COLO668 (cell line): ENCODE measurements around the gene KIAA0825.
"Not testable (repeated sequence)": the region's sequence is repeated elsewhere in the genome, so short reads cannot be mapped to it uniquely, and the experiment has no call there.

Experiments used
- DNase-seq: peaks from one replicate; lab custom pipeline; 2025; ENCODE audit not compliant: unreplicated experiment; lab: John Stamatoyannopoulos, UW

Gene KIAA0825

GRCh38 chr5:94388773-94389514, 229.5 kb downstream of the KIAA0825 start:
- no peak for DNase-seq

DNA sequence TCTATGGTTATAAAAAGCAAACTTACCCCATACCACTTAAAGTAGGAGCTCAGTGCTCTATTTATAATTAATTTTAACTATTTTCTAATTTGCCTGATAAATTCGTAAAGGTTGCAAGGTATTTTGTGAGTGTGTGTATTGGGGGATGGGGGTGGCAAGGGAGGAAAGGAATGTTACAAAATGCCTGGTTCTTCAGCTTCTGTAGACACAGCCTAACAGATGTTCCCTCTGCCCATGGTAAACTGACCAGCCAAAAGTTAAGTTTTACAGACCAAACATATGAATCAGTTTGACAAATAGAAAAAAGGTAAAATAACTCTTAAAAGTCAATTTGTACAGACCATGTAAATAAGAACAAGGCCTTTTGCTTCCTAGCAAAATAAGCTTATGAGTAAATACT, 232.6 kb downstream of the KIAA0825 start:
- no peak for DNase-seq

DNA sequence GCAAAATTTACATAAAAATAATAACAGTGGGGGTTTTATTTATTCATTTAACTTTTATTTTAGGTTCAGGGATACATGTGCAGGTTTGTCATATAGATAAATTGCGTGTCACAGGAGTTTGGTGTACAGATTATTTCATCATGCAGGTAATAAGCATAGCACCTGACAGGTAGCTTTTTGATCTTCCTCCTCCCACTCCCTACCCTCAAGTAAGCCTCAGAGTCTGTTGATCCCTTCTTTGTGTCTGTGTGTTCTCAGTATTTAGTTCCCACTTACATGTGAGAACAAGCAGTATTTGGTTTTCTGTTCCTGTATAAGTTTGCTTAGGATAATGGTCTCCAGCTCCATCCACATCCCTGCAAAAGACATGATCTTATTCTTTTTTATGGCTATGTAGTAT, 240.3 kb downstream of the KIAA0825 start:
- DNase-seq: no peak

- peak; percentile 34 for DNase-seq
Measured at GRCh38 chr5:94376672-94377345, 241.6 kb downstream of the KIAA0825 start.

- no peak for DNase-seq
Measured at GRCh38 chr5:94375801-94376200, 242.6 kb downstream of the KIAA0825 start.

GRCh38 chr5:94374336-94374735, 244.1 kb downstream of the KIAA0825 start:
- no peak for DNase-seq

DNA sequence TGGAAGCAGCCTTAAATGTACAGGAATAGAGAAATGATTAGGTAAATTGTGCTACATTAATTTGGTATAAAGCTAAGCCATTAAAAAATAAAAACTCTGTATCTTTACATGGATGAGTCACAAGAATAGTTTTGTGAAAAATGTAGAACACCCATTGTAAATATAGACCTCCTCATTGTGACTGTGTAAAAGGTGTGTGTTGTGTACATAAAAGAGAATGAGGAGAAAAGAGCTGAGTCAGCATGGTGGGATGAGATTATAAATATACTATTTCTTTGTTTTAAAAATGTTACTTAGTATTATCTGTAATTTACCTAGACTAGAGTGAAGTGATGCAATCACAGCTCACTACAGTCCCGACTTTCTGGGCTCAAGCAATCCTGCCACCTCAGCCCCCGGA, 250.5 kb downstream of the KIAA0825 start:
- DNase-seq: no peak

DNA sequence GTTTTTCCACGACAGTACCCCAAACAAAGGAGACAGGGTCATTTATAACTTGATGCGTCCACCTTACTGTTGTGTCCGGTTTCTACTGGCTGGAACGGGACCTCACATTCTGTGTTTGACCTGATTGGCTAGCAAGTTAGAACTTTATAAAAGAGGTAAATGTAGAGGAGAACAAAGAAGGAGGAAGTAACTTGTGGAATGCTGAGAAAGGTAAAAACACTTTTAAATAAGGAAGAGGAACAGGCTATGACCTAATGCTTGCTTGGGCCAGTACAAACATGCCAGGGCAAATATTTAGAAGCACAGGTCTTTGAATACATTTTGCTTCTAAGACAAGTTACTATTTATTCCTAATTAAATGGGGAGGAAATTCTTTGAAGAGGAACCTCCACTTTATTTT, 251.6 kb downstream of the KIAA0825 start:
- DNase-seq: no peak

DNA sequence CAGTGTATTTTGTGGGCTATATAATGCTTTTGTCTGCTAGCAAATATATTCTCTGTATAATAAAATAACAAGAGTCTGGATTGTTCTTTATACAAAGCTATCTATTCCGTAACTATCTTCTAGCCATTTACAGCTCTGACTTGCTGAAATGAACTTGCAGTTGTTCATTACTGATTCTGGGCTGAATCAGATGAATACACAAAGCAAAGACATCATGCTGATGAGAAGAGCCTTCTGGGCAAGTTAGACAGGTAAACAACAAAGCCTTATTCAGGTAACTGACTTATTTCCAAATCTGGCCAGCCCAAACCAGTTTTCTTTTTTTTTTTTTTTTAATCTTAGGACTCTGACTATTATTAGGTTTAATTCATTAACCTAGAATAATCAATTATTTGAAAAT, 255.5 kb downstream of the KIAA0825 start:
- no peak for DNase-seq

DNA sequence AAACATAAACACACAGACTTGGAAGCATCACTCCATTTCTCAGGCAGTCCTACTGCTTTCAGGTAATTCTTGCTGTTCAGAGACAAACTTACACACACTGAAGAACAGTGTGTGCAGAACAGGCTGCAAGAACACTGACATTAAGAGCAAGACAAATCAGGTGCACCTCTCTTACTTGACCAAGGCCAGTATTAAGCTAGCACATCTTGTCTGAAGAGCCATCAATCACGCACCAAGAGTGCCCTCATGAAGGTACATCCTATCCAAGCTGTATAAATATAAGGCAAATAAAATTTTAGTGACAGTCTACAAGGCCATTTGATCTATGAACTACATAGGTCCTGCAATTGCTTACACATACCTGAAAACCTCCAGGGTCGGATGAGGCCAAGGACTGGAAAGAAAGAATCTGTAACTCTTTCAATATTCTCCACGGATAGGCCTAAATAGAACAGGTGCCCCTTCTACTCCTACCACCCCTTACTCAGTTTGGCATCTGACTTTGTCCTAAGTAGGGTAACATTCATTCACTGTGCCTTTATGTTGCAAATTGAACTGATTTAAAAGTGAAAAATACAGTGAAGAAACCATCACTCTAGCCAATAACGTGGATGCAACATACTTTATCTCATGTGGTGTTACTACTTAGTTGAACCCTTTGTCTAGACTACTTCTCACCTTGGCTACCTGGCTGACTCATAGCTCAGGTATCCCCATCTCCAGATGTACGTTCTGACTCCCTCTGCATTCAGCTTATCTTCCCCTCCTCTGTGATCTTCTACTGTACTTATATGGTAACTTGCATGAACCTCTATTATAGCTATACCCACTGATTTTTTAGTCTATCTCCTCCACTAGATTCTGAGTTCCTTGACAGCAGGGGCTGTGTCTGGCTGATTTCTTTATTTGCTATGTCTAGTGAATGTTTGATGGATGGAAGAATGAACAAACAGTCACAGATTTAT, 256.3 kb downstream of the KIAA0825 start:
- no peak for DNase-seq

- no peak for DNase-seq
Measured at GRCh38 chr5:94361161-94361560, 257.2 kb downstream of the KIAA0825 start.

DNA sequence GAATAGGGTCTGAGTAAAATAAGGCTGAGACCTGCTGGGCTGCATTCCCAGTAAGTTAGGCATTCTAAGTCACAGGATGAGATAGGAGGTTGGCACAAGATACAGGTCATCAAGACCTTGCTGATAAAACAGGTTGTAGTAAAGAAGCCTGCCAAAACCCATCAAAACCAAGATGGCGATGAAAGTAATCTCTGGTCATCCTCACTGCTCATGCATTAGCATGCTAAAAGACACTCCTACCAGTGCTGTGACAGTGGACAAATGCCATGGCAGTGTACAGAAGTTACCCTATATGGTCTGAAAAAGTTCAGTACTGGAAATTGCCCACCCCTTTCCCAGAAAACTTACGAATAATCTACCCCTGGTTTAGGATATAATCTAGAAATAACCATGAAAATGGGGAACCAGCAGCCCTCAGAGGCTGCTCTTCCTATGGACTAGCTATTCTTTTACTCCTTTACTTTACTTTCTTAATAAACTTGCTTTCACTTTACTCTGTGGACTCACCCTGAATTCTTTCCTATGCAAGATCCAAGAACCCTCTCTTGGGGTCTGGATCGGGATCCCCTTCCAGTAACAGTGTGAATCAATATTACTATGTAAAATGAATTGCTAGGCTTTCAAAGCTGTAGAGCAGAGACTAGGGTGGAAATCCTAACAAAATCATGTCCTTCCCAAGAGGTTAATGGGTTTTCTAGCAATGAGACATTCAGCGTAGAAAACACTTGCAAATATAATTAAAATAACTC, 257.8 kb downstream of the KIAA0825 start:
- no peak for DNase-seq

DNA sequence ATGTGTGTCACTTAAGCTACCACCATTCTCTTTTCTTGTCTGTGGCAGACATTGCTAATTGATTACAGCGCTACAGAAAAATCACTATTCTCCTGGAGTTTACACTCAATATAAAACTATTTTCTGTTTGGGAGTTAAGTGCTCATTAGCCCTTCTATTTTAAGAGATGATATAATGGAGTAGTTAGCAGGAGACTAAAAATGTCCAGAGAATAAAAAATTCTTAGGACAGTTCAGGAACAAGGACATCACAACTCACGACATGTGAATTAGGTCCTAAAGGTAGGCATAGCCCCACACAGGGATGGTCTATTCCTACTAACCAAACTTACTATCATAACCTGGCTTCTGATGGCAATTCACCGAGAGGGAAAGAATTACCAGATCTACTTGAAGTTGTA, 258.5 kb downstream of the KIAA0825 start:
- DNase-seq: no peak

DNA sequence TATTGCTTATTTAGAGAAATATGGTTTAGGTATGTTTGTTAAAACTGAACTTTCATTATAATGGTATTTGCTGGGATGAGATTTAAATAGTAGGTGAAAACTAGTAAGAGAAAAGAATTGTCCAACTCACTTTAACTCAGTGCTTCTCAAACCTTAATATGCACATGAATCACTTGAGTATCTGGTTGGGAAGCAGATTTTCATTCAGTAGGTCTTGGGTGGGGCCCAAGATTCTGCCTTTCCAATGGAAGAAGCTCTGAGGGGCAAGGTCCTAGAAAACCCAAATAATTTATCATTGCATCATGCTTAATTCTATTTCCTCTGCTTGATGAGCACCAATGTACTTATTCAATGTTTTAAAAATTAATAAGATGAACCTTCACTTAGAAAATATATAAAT, 262.6 kb downstream of the KIAA0825 start:
- no peak for DNase-seq

DNA sequence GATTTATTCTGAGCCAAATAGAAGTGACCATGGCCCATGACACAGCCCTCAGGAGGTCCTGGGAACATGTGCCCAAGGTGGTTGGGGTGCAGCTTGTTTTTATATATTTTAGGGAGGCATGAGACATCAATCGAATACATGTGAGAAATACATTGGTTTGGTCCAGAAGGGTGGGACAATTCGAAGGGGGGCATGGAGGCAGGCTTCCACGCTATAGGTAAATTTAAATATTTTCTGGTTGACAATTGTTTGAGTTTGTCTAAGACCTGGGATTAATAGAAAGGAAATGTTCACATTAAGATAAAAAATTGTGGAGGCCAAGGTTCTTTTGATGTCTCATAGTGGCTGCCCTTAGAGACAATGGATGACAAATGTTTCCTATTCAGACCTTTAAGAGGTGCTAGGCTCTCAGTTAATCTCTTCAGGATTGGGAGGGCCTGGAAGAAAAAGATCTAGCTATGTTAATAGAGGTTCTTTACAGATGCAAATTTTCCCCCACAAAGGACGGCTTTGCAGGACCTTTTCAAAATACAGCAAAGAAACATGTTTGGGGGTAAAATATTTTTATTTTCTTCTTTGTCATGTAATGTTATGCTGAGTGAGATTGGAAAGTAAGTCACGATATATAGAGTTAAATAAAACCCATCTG, 263.4 kb downstream of the KIAA0825 start:
- not testable (repeated sequence) for DNase-seq

DNA sequence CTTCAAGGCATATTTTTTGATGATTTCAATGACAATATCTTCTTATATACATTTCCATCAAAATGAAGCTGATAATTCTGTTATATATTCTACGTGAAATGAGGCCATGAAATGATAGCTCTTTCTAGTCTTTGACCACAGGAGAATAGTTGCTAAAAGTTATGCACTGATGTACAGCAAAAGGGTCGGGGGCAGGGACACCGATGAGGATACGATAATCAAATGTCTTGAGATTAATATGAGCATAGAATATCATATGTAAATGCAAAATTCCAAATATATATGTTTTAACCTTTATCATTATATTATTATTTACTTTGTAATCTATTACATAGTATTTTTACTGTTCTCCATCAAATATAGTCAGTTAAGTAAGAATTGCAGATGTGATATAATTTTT, 264.8 kb downstream of the KIAA0825 start:
- no peak for DNase-seq

- DNase-seq: no peak
Measured at GRCh38 chr5:94347130-94347529, 271.3 kb downstream of the KIAA0825 start.

DNA sequence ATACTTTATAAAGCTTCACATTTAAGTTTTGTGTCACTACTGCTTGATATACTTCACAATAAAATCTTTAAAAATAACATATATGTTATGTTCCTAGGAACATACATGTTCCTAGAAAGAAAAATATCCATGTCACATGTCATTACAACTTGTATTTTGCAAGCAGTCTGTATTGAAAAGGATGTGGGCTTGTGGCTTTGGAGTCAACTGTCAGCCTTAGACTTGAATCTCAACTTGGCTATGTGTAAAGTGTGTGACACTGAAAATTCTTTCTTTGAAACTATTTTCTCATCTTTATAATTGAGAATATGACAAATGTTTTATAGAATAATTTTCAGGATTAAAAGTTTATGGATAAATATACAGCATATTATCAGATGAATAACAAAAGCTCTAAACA, 273.1 kb downstream of the KIAA0825 start:
- no peak for DNase-seq

- no peak for DNase-seq
Measured at GRCh38 chr5:94337617-94338016, 280.8 kb downstream of the KIAA0825 start.

GRCh38 chr5:94335936-94336335, 282.5 kb downstream of the KIAA0825 start:
- DNase-seq: no peak
